HG03432 (cell line): Measurements from ENCODE around the gene KLHL3.
"Not testable (repeated sequence)": the region's sequence is repeated elsewhere in the genome, so short reads cannot be mapped to it uniquely, and the experiment has no call there.

ENCODE experiments used
- ATAC-seq: cut with Tn5 transposase; IDR thresholded peaks from one replicate; pipeline ENCODE4 v1.9.1; 2021; ENCODE audit warnings: mild to moderate bottlenecking, moderate library complexity; ENCODE audit not compliant: unreplicated experiment

Gene KLHL3, protein sequence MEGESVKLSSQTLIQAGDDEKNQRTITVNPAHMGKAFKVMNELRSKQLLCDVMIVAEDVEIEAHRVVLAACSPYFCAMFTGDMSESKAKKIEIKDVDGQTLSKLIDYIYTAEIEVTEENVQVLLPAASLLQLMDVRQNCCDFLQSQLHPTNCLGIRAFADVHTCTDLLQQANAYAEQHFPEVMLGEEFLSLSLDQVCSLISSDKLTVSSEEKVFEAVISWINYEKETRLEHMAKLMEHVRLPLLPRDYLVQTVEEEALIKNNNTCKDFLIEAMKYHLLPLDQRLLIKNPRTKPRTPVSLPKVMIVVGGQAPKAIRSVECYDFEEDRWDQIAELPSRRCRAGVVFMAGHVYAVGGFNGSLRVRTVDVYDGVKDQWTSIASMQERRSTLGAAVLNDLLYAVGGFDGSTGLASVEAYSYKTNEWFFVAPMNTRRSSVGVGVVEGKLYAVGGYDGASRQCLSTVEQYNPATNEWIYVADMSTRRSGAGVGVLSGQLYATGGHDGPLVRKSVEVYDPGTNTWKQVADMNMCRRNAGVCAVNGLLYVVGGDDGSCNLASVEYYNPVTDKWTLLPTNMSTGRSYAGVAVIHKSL

DNA sequence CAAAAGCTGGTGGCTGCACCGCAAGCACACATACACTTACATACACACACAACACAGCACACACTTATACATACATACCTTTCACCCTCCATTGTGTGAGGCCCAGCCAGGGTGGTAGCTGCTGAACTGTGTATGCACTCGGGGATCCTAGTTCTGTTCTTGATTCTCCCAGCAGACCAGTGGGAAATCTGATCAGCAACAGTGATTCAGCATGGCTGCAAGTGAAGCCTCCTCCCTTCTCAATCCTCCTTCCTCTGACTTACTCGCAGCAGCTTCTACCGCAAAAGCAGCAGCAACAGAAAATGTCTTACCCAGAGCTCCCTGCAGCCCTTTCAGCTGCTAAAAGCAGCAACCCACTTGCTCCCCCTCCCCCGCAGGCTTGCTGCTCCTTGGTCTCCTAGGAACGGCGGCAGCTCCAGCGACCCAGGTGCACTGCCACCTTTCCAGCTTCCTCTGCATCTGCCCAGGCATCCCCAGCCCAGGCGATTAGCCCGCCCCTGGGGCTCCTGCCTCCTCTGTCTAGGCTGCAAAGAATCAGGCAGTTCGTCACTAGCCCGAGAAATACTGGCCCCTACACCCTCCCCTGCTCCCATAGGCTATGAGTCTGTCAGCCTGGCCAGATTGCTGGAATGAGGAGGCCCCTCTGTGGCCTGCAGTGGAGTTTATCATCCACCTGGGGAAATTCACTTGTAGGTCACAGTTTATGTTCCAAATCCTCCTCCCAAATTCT, at the start of gene KLHL3:
KLHL3 (minus strand) TSS at position 535 of the 730 bp plus-strand sequence; CDS start at position 92, 443 bp downstream.
- peak; percentile 64 for ATAC-seq

DNA sequence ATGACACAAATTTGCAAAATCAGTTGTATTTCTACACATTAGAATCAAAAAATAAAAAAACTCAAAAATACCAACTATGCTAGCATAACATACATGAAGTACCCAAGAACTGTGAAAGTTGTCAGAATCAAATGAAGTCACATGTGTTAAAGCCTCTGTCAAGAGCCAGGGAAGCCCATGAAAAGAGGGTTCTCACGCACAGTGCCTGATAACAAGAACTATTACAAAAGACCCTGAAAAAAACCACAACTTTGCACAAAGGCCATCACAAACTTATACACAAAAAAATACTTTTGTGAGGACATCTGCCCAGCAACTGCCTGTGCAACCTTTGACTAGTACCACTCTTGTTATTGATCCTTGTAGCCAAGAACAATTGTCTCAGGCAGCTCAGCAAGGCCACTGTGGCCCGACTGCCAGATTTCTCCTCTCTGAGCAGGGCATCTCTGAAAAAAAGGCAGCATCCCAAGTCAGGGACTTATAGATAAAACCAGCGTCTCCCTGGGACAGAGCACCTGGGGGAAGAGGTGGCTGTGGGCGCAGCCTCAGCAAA, 47.2 kb upstream of the KLHL3 start:
- no peak for ATAC-seq

DNA sequence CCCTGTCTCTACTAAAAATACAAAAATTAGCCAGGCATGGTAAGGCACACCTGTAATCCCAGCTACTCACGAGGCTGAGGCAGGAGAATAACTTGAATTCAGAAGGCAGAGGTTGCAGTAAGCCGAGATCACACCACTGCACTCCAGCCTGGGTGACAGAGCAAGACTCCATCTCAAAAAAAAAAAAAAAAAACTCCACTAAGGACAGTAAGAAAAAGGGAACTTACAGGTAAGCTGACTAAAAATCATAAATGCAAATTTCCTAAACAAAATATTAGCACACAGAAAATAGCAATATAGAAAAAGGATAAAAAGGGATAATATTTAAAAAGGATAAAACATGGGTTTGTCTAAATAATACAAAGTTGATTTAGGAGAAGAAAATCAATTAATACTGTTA, 46.2 kb upstream of the KLHL3 start:
- no peak for ATAC-seq

DNA sequence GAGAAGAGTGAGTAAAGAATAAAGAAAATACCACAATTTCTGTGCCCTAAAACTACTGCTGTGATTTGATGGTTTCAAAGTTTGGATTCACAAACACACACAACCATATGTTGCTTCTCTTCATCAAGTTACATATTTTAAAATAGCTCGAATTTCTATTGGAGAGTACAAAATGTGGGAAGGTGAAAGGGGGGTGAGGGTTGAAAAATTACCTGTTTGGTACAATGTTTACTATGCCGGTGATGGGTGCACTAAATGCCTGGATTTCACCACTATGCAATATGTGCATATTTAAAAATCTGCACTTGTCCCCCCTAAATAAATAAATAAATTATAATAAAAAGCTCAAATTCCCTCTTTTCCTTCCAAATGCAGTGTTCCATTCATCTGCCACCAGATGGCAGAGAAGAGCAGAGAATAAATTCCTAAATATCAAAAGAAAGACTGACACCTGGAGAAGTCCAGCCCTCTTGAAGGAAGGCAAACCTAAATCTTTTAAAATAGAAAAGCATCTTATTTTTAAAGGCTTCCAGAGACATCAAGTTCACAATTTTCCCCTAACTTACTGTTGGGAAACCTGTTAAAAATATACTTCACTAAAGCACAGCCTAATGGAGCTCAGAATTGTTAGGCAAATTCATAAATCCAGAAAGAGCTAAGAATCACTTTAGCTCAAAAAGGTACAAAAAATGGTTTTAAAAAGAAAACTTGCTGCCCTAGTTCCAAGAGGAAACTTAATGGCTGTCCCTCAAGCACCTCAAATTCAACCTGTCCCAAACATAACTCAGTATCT, 43.1 kb upstream of the KLHL3 start:
- no peak for ATAC-seq

DNA sequence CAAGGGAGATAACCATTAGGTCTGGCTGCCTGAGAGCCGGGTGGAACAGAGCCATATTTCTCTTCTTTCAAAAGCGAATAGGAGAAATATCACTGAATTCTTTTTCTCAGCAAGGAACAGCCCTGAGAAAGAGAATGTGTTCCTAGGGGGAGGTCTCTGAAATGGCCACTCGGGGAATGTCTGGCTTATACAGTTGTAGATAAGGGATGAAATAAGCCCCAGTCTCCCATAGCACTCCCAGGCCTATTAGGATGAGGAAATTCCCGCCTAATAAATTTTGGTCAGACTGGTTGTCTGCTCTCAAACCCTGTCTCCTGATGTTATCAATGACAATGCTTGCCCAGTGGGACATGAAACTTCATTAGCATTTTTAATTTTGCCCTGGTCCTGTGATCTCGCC, 32.0 kb upstream of the KLHL3 start:
- not testable (repeated sequence) for ATAC-seq

DNA sequence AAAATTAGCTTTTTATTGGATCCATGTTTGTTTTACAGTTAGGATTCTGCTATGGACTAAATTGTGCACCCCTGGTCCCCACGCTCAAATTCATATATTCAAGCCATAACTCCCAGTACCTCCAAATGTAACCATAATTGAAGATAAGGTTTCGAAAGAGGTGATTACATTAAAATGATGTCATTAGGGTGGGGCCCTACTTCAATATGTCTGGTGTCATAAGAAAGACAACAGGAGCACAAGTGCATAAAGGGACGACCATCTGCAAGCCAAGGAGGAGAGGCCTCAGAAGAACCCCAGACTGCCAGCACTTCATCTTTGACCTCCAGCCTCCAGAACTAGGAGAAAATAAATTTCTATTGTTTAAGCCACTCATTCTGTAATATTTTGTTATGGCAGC, 25.7 kb upstream of the KLHL3 start:
- no peak for ATAC-seq

DNA sequence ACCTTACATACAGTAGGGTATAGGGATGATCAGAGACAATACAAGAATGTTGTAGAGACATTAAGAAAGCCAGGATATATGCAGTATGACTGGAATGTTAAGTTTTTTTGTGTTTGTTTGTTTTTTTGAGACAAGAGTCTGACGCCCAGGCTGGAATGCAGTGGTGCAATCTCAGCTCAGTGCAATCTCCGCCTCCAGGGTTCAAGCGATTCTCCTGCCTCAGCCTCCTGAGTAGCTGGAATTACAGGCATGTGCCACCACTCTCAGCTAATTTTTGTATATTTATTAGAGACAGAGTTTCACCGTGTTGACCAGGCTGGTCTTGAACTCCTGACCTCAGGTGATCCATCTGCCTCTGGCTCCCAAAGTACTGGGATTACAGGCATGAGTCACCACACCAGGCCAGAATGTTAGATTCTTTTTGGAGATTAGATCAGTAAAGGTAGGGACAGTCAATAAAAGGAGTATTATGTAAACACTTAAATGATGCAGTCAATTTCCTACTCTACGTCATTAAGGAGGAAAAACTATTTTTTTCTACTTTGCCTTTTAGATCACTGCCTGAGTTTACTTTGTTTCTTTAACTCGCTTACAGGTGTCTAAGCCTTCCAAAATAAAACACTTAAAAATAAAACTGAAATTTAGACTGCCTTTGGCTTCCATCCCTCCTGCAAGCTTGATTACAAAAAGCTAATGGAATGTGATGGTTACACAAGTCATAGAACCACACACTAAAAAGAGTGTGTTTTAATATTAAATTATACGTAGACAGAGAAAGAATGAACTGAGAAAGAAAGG, 25.0 kb upstream of the KLHL3 start:
- ATAC-seq = no peak

DNA sequence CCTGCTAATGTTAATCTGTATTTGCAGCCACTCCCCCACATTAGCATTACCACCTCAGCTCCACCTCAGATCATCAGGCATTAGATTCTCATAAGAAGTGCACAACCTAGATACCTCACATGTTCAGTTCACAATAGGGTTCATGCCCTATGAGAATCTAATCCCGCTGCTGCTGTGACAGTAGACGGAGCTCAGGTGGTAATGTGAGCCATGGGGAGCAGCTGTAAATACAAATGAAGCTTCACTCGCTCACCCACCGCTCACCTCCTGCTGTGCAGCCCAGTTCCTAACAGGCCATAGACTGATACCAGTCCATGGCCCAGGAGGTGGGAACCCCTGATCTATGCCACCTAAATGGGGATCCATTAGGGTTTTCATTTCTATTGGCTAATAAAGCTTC, 24.4 kb upstream of the KLHL3 start:
- ATAC-seq = no peak

DNA sequence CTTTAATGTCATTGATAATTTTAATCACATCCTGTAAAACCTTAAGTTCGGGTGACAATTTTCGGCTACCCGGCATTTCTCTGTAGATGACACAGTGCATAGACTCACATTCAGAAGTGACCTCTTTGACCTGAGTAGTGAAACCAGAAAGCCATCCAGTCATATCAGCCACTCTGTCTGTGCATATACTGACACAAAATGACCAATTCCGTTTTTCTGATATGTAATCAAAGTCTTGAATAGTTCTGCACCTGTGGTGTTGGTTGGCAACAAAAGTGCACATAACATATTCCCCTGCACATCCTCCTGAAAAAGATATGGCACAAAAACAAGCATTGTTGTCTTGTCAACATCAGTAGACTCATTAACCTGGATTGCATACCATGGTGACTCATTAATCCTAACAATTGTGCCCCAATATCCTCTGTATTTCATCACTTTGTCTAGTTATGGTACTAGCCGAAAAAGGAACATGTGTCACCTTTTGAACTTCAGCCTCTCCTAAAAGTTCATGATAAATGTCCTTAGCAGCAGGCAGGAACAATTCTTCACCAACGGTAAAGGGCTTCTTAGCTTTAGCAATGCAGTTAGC, 22.9 kb upstream of the KLHL3 start:
- ATAC-seq = peak; percentile 32

DNA sequence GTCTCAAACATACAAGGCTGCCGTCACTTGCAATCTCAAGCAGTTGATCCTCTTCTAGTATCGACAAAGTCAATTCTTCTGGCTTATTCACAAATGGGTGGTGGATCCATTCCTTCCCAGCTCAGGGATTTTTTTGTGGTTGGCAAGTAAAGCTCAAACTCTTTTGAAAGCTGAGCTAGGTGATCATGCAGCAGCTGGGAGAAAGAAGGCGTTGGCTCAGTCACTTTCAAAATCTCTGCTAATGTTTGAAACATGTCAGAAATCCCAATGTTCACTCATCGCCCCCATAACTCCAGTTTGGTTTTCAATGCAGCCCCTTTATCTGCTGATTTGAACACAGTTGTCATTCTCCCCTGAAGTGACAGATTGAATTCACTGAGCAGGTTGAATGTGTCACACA, 22.2 kb upstream of the KLHL3 start:
- ATAC-seq = no peak

DNA sequence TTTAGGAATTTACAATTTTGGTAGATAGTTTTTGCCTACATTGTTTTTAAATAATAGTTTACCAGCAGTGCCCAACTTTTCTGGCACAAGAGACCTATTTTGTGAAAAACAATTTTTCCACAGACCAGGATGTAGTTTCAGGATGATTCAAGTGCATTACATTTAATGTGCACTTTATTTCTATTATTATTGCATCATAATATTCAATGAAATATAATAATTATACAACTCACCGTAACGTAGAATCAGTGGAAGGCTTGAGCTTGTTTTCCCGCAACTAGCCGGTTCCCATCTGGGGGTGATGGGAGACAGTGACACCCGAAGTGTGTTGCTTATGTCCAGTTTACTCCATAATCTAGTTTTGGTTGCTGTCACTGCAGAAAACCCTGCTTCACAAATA, 21.7 kb upstream of the KLHL3 start:
- ATAC-seq = no peak

DNA sequence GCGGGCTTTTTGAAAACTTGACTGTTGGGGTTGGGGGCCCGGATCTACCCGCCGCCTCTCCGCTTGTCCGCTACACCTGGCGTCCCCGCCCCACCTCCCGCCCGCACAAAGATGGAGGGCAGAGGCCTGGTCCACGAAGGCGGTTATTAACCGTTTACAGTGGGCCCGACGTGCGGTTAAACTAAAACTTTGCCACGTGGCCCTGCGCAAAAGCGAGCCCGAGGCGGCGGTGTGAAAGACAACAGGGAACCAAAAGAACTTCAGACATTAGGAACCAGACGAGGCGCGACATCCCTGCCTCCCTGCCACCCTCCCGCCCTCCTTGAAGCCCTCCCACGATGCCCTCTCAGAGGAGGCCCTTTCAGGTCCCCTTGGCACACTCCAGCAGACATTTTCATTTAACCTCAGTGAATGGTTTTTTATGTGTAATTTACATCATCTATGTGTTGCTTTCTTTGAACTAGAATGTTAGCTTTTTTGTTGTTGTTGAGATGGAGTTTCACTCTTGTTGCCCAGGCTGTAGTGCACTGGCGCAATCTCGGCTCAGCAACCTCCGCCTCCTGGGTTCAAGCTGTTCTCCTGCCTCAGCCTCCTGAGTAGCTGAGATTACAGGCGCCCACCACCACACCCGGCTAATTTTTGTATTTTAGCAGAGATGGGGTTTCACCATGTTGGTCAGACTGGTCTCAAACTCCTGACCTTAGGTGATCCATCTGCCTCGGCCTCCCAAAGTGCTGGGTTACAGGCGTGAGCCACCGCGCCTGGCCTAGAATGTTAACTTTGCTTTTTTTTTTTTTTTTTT, 19.3 kb upstream of the KLHL3 start:
- ATAC-seq = peak; percentile 21

DNA sequence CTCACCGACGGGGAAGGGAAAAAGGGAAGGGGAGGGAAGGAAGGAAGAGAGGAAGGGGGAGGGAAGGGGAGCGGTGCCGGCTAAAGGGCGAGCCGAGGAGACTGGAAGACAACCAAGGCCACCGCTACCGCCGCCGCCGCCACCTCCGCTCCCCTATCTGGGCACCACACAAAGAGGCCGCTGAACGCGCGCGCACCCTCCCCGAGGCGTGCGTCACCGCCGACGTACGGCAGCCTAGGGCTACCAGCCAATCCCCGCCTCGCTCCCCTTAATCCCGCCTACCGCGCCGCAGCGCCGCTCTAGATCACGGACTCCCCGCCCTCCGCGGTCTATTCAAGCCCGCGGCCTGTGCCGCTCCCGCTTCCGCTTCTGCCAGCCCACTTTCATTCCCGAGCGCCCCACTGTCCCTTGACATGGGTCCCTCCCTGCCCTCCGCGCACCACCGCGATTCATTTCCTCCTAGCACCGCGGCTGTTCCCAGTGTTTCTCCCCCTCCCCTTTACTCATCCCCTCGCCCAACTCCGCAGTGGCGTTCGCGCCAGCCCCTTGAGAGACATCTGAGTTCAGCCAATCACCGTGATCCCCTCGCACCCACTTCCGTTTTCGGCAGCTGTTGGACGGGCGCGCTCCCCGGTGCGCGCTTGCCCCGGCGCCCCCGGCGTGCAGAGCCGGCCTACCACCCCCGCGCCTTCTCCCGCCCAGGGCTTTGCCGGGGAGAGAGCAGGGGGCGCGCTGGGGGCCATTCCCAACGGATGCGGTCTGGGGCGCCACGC, 18.5 kb upstream of the KLHL3 start, which contains the start of gene HNRNPA0:
HNRNPA0 (minus strand) TSS at position 176 of the 773 bp plus-strand sequence. CDS start 297 bp downstream, outside the sequence.
- ATAC-seq = peak; percentile 84

DNA sequence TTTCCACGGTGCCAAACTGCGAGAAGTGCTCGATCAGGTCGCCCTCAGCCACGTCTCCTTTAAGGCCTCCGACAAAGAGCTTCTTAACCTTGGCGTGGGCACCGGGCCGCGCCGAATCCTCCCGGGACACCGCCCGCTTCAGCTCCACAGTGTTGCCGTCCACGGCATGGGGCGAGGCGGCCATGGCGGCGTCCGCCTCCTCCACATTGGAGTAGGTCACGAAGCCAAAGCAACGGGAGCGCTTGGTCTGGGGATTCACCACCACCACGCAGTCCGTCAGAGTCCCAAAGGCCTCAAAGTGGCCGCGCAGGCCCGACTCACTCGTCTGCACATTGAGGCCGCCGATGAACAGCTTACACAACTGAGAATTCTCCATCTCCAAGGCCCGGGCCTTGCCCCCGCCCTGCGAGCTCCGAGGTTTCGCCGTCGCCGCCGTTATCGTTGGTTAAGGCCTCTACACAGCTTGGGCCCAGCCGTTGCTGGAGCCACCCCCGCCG, 17.9 kb upstream of the KLHL3 start:
- ATAC-seq = peak; percentile 17

DNA sequence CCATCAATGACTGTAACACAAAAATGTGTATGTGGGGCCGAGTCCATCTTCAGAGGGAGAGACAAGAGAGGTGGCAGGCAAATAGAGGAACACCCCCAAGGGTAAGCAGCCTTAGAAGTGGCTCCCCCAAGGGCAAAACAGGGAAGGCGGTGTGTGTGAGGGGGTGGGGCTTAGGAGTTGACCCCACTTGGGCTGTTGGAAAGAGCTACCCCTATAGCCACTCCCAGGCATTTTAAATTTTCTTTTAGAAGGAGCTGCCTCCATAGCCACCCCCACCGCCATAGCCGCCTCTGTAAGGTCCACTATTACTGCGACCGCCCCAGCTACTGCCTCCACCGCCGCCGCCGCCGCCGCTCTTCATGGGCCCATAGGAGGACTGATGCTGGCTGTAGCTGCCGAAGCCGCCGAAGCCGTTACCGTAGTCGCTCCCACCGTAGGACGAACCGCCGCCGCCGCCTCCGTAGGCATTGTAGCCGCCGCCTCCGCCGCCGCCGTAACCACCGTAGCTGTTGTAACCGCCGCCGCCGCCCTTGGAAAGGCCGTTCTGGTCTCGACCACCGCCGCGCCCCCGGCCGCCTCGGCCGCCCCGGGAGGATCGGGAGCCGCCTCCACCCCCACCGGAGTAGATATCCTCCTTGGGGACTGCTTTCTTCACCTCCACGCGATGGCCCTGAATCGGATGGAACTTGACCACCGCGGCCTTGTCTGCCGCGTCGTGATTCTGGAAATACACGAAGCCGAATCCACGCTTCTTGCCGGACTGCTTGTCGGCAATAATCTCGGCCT, 17.2 kb upstream of the KLHL3 start:
- no peak for ATAC-seq

DNA sequence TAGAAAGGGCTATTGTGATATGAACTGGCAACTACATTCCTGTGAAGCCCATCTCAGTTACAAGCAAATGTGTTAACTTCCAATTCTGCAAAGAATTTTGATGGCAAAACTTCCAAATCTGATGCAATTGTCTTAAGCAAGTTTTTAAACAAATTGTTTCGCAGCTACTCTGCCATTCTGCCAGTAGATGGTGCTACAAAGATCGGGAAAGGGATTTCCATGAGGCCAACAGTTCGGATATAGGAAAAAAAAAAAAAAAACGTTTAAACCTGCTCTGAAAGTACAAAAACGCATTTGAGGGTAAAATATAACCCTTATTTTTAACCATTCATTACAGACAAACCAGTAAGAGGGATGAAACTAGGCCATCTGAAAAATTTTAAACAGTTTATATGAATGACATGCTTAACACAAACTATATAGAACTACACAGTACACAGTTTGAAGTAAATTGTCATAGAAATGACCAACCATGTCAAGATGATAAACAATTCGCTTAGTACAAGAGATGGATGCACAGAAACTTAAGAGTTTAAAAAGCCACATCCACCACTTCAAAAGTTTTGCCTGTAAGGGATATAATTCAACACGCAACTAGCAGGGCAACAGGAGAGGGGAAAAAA, 16.1 kb upstream of the KLHL3 start:
- no peak for ATAC-seq
